HepG2 (cell line): ENCODE data around the gene EXO1.

Source experiments
- ARID5B ChIP-seq: IDR thresholded peaks from 2 replicates; pipeline ENCODE4 v1.4.0; 2020; ENCODE audit warnings: mild to moderate bottlenecking, missing genetic modification reagents
- POLR2A ChIP-seq, 2 experiments: IDR thresholded peaks; 2 replicates each; pipeline ENCODE4 v1.6.1; 2011; ENCODE audit warnings: low read depth in 2 of 2, low read length in 2 of 2, mild to moderate bottlenecking in 1 of 2, moderate library complexity in 1 of 2; ENCODE audit not compliant: insufficient read depth in 1 of 2
- REST ChIP-seq, 2 experiments: IDR thresholded peaks; 2 replicates each; pipeline ENCODE4 v1.6.1; 2011 to 2012; ENCODE audit warnings: low read length in 2 of 2, borderline replicate concordance in 1 of 2, low read depth in 1 of 2, mild to moderate bottlenecking in 1 of 2, moderate library complexity in 1 of 2

GRCh38 chr1:241817956-241818612 lies 29.9 kb upstream of the EXO1 start:
- no peak for TF ChIP-seq POLR2A (IDR thresholded peaks at IDR 0.05; ENCODE audit: insufficient read depth in 1 of 2, low read depth in 2 of 2, low read length in 2 of 2)
- TF ChIP-seq ARID5B (CRISPR knock-in tag) = no peak
- TF ChIP-seq REST (IDR thresholded peaks at IDR 0.05; ENCODE audit: borderline replicate concordance in 1 of 2, low read depth in 1 of 2, low read length in 2 of 2) = no peak
